Epithelial cell of umbilical artery (primary cell): Measurements from ENCODE around the gene REX1BD. TPM values are rescaled to one million over a fixed set of nuclear protein-coding genes. Genes with fewer than 3 reads are reported as not detected.

Experiments
- total RNA-seq: library from RNA; depleted of rRNA; stranded (reverse); fragments of >200 nt; gene quantifications from 2 replicates; pipeline ENCODE4 v1.2.3, GENCODE V29; 2014

Gene REX1BD
- total RNA-seq, result 79.9 and 109 TPM in 2 replicates

GRCh38 chr19:18588611-18589379, at the start of gene REX1BD:
Gene REX1BD (plus strand): TSS chr19:18588798. CDS start chr19:18588802, 4 bp downstream.

GRCh38 chr19:18542941-18543813, 45.4 kb upstream of the REX1BD start, which contains the start of gene FKBP8:
Gene FKBP8 (minus strand): TSS chr19:18543573. CDS start chr19:18541970, 1,603 bp downstream.

GRCh38 chr19:18557411-18558201, 31.0 kb upstream of the REX1BD start, which contains the start of gene KXD1:
Gene KXD1 (plus strand): TSS chr19:18557870. CDS start chr19:18562057, 4,187 bp downstream.

GRCh38 chr19:18571564-18572344, 16.8 kb upstream of the REX1BD start, which contains the start of gene UBA52:
Gene UBA52 (plus strand): TSS chr19:18571857. CDS start chr19:18573301, 1,444 bp downstream.

GRCh38 chr19:18606281-18607225, 18.0 kb downstream of the REX1BD start, which contains the start of gene CRLF1:
Gene CRLF1 (minus strand): TSS chr19:18606799. CDS start chr19:18606656, 143 bp downstream.

GRCh38 chr19:18612772-18613588, 24.4 kb downstream of the REX1BD start, which contains the start of gene TMEM59L:
Gene TMEM59L (plus strand): TSS chr19:18612870. CDS start chr19:18612959, 89 bp downstream.

GRCh38 chr19:18636969-18637629, 48.5 kb downstream of the REX1BD start, which contains the start of gene KLHL26:
Gene KLHL26 (plus strand): TSS chr19:18637028. CDS start chr19:18637055, 27 bp downstream.

Other genes starting within 250 kb of the REX1BD start
- gene PGPEP1, start 248.2 kb upstream of the REX1BD start, total RNA-seq, result 13.3 and 19.9 TPM in 2 replicates
- gene GDF15, start 202.6 kb upstream of the REX1BD start, total RNA-seq, result 108 and 126 TPM in 2 replicates
- not detected in 2 replicates for gene LRRC25, start 191.2 kb upstream of the REX1BD start, total RNA-seq
- 71.0 and 93.2 TPM in 2 replicates for gene SSBP4, start 169.4 kb upstream of the REX1BD start, total RNA-seq
- gene ISYNA1, start 150.7 kb upstream of the REX1BD start, total RNA-seq, result 24.6 and 37.7 TPM in 2 replicates
- 10.2 and 10.4 TPM in 2 replicates for gene ELL, start 66.7 kb upstream of the REX1BD start, total RNA-seq
- 136 and 184 TPM in 2 replicates for gene FKBP8, start 45.2 kb upstream of the REX1BD start, total RNA-seq
- gene KXD1, start 30.9 kb upstream of the REX1BD start, total RNA-seq, result 55.3 and 71.5 TPM in 2 replicates
- gene UBA52, start 16.9 kb upstream of the REX1BD start, total RNA-seq, result 460 and 873 TPM in 2 replicates
- not detected in 2 replicates for gene CRLF1, start 18.0 kb downstream of the REX1BD start, total RNA-seq
- gene TMEM59L, start 24.1 kb downstream of the REX1BD start, total RNA-seq, result under 0.01 and 0.15 TPM in 2 replicates
- gene KLHL26, start 48.2 kb downstream of the REX1BD start, total RNA-seq, result 2.3 and 4.2 TPM in 2 replicates
- 0.97 and 1.1 TPM in 2 replicates for gene CRTC1, start 94.9 kb downstream of the REX1BD start, total RNA-seq
- not detected in 2 replicates for gene COMP, start 202.5 kb downstream of the REX1BD start, total RNA-seq
- 70.2 and 88.9 TPM in 2 replicates for gene UPF1, start 243.2 kb downstream of the REX1BD start, total RNA-seq